Spleen (tissue), 7 donors: ENCODE measurements around the gene KIF5C.

Experiments used
- CTCF ChIP-seq, 11 experiments: fragments of 200-600 bp in 7 of 11; fragments of 450-650 bp in 4 of 11; sonication (generic) in 4 of 11; IDR thresholded peaks in 8 of 11; conservative IDR thresholded peaks in 3 of 11; 1 replicate in 7 of 11; 2 replicates in 4 of 11; pipeline versions ENCODE4 v1.4.0 to v1.8.0; 2016 to 2021; ENCODE audit warnings: antibody characterized with exemption in 11 of 11, inconsistent platforms in 4 of 11, mild to moderate bottlenecking in 1 of 11
- POLR2A ChIP-seq, 3 donors: fragments of 450-650 bp; IDR thresholded peaks; one replicate each; pipeline ENCODE4 v1.5.1; 2017; ENCODE audit warnings: antibody characterized with exemption in 3 of 3, mild to moderate bottlenecking in 1 of 3
- POLR2AphosphoS5 ChIP-seq, 3 donors: sonication (generic); formaldehyde crosslinking; IDR thresholded peaks; one replicate each; pipeline ENCODE4 v1.5.1; 2017; ENCODE audit warnings: antibody characterized with exemption in 3 of 3
- donor health status: DM: no; HTN: no; CAD: no; lungs with moderate emphysema.
- donor health status: DM: no; HTN: no; CAD: no.
- donor health status: DM: no; HTN: no; CAD: no.

- TF ChIP-seq CTCF (IDR thresholded peaks at IDR 0.05 in 8 of 11, conservative IDR thresholded peaks at IDR 0.05 in 3 of 11) (no peak), POLR2AphosphoS5 (IDR thresholded peaks at IDR 0.05) (no peak), POLR2A (IDR thresholded peaks at IDR 0.05) (no peak)
These were observed 163.6 kb downstream of the KIF5C start, which contains the start of gene LYPD6B for GRCh38 chr2:149038442-149039212.
